ENCODE data around the gene VIM.
"Not testable (repeated sequence)": the region's sequence is repeated elsewhere in the genome, so short reads cannot be mapped to it uniquely, and the experiment has no call there.

The VIM gene

GRCh38 chr10:17232276-17232960, 4.4 kb downstream of the VIM start:
- peak; percentile 60 for FAIRE-seq
- peak; percentile 38 for DNase-seq (ENCODE audit: low spot score)

GRCh38 chr10:17233286-17233991, 5.4 kb downstream of the VIM start:
- DNase-seq (ENCODE audit: low spot score), result peak; percentile 50
- FAIRE-seq, result no peak

- FAIRE-seq, result no peak
- peak; percentile 34 for DNase-seq (ENCODE audit: low spot score)
These were observed 6.4 kb downstream of the VIM start for GRCh38 chr10:17234431-17234945.

GRCh38 chr10:17235136-17235535, 7.1 kb downstream of the VIM start:
- peak; percentile 60 for DNase-seq (ENCODE audit: low spot score)
- no peak for FAIRE-seq

- FAIRE-seq, result no peak
- DNase-seq (ENCODE audit: low spot score), result peak; percentile 28
These were observed 8.6 kb downstream of the VIM start for GRCh38 chr10:17236468-17237148.

GRCh38 chr10:17237149-17237527, 9.1 kb downstream of the VIM start:
- DNase-seq (ENCODE audit: low spot score) (no peak), FAIRE-seq (no peak)

GRCh38 chr10:17237915-17238444, 9.9 kb downstream of the VIM start:
- FAIRE-seq (peak; percentile 25), DNase-seq (ENCODE audit: low spot score) (peak; percentile 60)

- FAIRE-seq, result peak; percentile 76
These were observed 10.6 kb downstream of the VIM start for GRCh38 chr10:17238445-17239291.

GRCh38 chr10:17239345-17240085, 11.5 kb downstream of the VIM start:
- DNase-seq (ENCODE audit: low spot score), result no peak
- no peak for FAIRE-seq

More at GRCh38 chr10:17238445-17239291, 10.6 kb downstream of the VIM start:
- peak; percentile 85 for DNase-seq (ENCODE audit: low spot score)

- no peak for DNase-seq (ENCODE audit: low spot score)
- no peak for FAIRE-seq
These were observed 12.1 kb downstream of the VIM start for GRCh38 chr10:17240096-17240495.

- no peak for FAIRE-seq
- DNase-seq (ENCODE audit: low spot score), result no peak
These were observed 12.6 kb downstream of the VIM start for GRCh38 chr10:17240616-17241015.

- DNase-seq (ENCODE audit: low spot score), result no peak
- no peak for FAIRE-seq
These were observed 13.7 kb downstream of the VIM start for GRCh38 chr10:17241611-17242333.

- FAIRE-seq (no peak), DNase-seq (ENCODE audit: low spot score) (no peak)
These were observed 16.8 kb downstream of the VIM start for GRCh38 chr10:17244700-17245365.

- FAIRE-seq, result no peak
- DNase-seq (ENCODE audit: low spot score), result no peak
These were observed 19.2 kb downstream of the VIM start for GRCh38 chr10:17247210-17247609.

GRCh38 chr10:17248964-17249363, 20.9 kb downstream of the VIM start:
- FAIRE-seq (no peak), DNase-seq (ENCODE audit: low spot score) (no peak)

GRCh38 chr10:17249820-17250219, 21.8 kb downstream of the VIM start:
- FAIRE-seq (no peak), DNase-seq (ENCODE audit: low spot score) (peak; percentile 45)

GRCh38 chr10:17250736-17251135, 22.7 kb downstream of the VIM start:
- DNase-seq (ENCODE audit: low spot score), result no peak
- no peak for FAIRE-seq

GRCh38 chr10:17254543-17255050, 26.6 kb downstream of the VIM start:
- not testable (repeated sequence) for DNase-seq (ENCODE audit: low spot score); FAIRE-seq

GRCh38 chr10:17255512-17255911, 27.5 kb downstream of the VIM start:
- DNase-seq (ENCODE audit: low spot score), result no peak
- no peak for FAIRE-seq

Measured in RCC 7860 (cell line).